Measurements from ENCODE around the gene CYP11A1. TPM values are rescaled to one million over a fixed set of nuclear protein-coding genes. Genes with fewer than 3 reads are reported as not detected.

CYP11A1 gene
- total RNA-seq, 4 donors from 2014 or later, result 1.3 to 17.0 (median 9.5) TPM

GRCh38 chr15:74319138-74319460 lies 48.3 kb downstream of the CYP11A1 start:
- H3K4me1 ChIP-seq, result peaks cover 5 to 59% (median 13%) of the 10 kb centered on the region in 3 donors
- intact Hi-C loops (cut with DNase I), result no loop called here

DNA sequence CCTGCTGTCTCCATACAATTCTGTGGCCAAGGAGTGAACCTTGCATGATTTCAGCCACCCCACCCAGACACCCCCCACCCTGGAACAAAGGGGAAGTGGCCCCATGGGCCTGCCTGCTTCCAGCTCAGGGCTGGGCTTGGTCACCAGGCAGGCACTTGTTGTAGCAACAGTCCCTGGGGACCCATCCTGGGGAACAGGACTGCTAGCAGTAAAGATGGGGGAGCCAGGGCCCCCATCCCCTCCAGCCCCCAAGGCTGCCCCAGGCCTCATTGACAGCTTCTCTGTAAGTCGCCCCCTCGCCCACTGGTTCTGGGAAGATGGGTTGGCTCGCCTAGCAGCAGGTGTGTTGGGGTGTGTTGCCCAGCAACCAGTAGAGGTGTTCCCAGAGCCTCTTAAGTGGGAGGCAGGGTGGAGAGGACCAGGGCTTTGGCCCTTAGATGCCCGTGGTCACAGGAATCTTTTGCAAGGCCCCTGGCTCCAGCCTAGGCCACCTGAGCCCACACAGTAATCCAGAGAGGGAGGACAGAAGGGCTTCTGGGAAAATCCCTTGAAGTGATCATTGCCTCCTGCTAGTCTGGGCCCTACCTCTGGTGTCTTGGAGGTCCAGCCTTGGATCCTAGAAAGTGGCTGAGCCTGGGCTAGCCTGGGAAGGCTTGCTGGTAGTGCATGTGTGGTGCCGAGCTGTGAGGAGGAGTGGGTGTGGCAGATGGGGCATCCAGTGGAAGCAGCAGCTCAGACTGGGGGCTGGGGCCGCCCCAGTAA lies 48.9 kb downstream of the CYP11A1 start:
- Histone ChIP-seq H3K4me1 (peaks cover 5 to 59% (median 13%) of the 10 kb centered on the region in 3 donors), H3K27ac (peak overlapping the region in 3 of 4 donors; percentile 50 to 70 (median 50)), H3K27me3 (no peaks in the 10 kb centered on the region), H3K36me3 (no peaks in the 10 kb centered on the region), H3K9me3 (no peaks in the 10 kb centered on the region), H3K4me3 (no peak overlapping the region)
- TF ChIP-seq, protein P1, sequence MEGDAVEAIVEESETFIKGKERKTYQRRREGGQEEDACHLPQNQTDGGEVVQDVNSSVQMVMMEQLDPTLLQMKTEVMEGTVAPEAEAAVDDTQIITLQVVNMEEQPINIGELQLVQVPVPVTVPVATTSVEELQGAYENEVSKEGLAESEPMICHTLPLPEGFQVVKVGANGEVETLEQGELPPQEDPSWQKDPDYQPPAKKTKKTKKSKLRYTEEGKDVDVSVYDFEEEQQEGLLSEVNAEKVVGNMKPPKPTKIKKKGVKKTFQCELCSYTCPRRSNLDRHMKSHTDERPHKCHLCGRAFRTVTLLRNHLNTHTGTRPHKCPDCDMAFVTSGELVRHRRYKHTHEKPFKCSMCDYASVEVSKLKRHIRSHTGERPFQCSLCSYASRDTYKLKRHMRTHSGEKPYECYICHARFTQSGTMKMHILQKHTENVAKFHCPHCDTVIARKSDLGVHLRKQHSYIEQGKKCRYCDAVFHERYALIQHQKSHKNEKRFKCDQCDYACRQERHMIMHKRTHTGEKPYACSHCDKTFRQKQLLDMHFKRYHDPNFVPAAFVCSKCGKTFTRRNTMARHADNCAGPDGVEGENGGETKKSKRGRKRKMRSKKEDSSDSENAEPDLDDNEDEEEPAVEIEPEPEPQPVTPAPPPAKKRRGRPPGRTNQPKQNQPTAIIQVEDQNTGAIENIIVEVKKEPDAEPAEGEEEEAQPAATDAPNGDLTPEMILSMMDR (IDR thresholded peaks at IDR 0.05), result no peak
- TF ChIP-seq POLR2A (IDR thresholded peaks at IDR 0.05), result no peak
- no peak for DNase-seq
- intact Hi-C loops (cut with DNase I), result no loop called here
- 60% methylated on average over 1 of the region's 6 CpGs for WGBS, 2 donors

More at GRCh38 chr15:74319138-74319460, 48.3 kb downstream of the CYP11A1 start:
- peaks cover 0 to under 1% (median 0%) of the 10 kb centered on the region in 4 donors for H3K27me3 ChIP-seq
- no peak for DNase-seq
- WGBS, 2 donors, result no CpG with 5 or more reads among the region's 5 CpGs
- H3K27ac ChIP-seq, result peak overlapping the region in 1 of 4 donors; percentile 39
- H3K36me3 ChIP-seq, result no peaks in the 10 kb centered on the region
- no peaks in the 10 kb centered on the region for H3K9me3 ChIP-seq
- H3K4me3 ChIP-seq, result no peak overlapping the region
- no peak for TF ChIP-seq POLR2A (IDR thresholded peaks at IDR 0.05)
- TF ChIP-seq, protein P1 (IDR thresholded peaks at IDR 0.05), result no peak

- Histone ChIP-seq H3K27ac (peak overlapping the region in 3 of 4 donors; percentile 50 to 70 (median 58)), H3K9me3 (no peaks in the 10 kb centered on the region), H3K27me3 (peaks cover 0 to 1% (median 0%) of the 10 kb centered on the region in 4 donors), H3K4me3 (no peak overlapping the region), H3K36me3 (no peaks in the 10 kb centered on the region), H3K4me1 (peaks cover 5 to 59% (median 13%) of the 10 kb centered on the region in 3 donors)
- intact Hi-C loops (cut with DNase I), result no loop called here
- WGBS, 2 donors, result 45 to 47% methylated on average over 7 to 8 of the region's 8 CpGs
- no peak for DNase-seq
- TF ChIP-seq, protein P1 (IDR thresholded peaks at IDR 0.05), result no peak
- no peak for TF ChIP-seq POLR2A (IDR thresholded peaks at IDR 0.05)
Observed at GRCh38 chr15:74317820-74318375, 49.5 kb downstream of the CYP11A1 start.

GRCh38 chr15:74316141-74316540 lies 51.3 kb downstream of the CYP11A1 start:
- WGBS, 2 donors, result 62% methylated on average over 6 of the region's 13 CpGs; no CpG with 5 or more reads in 1 of the 2 donors
- Histone ChIP-seq H3K36me3 (no peaks in the 10 kb centered on the region), H3K27ac (peak overlapping the region in 2 of 4 donors; percentile 5 to 14), H3K9me3 (no peaks in the 10 kb centered on the region), H3K4me1 (peaks cover 5 to 59% (median 13%) of the 10 kb centered on the region in 3 donors), H3K27me3 (peaks cover 0 to 10% (median 0%) of the 10 kb centered on the region in 4 donors), H3K4me3 (no peak overlapping the region)
- intact Hi-C loops (cut with DNase I), result no loop called here
- TF ChIP-seq POLR2A (IDR thresholded peaks at IDR 0.05), result no peak
- TF ChIP-seq, protein P1 (IDR thresholded peaks at IDR 0.05), result no peak
- DNase-seq, result no peak

DNA sequence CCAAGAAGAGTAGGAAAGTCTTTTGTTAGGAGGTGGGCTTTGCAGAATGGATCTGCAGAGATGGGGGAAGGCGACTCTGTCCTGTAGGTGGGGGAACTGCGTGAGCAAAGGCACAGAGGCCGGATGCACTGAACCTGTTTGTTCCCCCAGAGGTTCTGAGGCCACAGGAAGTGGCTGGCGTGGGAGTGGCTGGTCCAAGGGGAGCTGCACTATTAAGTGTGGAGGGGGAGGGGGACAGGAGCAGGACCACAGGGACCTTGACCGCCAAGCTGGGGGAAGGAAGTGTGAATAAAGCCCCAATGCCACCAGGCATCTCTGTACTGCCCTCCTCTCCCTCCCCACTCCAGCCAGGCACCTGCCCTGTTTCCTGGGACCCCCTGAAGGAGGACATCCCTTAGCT lies 51.8 kb downstream of the CYP11A1 start:
- Histone ChIP-seq H3K9me3 (no peaks in the 10 kb centered on the region), H3K4me3 (no peak overlapping the region), H3K27me3 (peaks cover 0 to 10% (median 0%) of the 10 kb centered on the region in 4 donors), H3K27ac (peak overlapping the region in 2 of 4 donors; percentile 5 to 14), H3K4me1 (peaks cover 5 to 59% (median 13%) of the 10 kb centered on the region in 3 donors), H3K36me3 (no peaks in the 10 kb centered on the region)
- no peak for DNase-seq
- intact Hi-C loops (cut with DNase I), result no loop called here
- TF ChIP-seq, protein P1 (IDR thresholded peaks at IDR 0.05), result no peak
- no peak for TF ChIP-seq POLR2A (IDR thresholded peaks at IDR 0.05)
- 58 to 62% methylated on average over 4 of the region's 5 CpGs for WGBS, 2 donors

Measured in esophagus squamous epithelium (tissue), 5 donors.